Erythroblast (primary cell): ENCODE results near the gene ISCA2.

Experiments used
- GATA1 ChIP-seq: IDR thresholded peaks from 2 replicates; pipeline ENCODE4 v1.6.1; 2011; ENCODE audit warnings: low read depth, mild to moderate bottlenecking, control low read depth, low read length, moderate library complexity
- POLR2A ChIP-seq: IDR thresholded peaks from 2 replicates; pipeline ENCODE4 v1.6.1; 2011; ENCODE audit warnings: mild to moderate bottlenecking, low read length

DNA sequence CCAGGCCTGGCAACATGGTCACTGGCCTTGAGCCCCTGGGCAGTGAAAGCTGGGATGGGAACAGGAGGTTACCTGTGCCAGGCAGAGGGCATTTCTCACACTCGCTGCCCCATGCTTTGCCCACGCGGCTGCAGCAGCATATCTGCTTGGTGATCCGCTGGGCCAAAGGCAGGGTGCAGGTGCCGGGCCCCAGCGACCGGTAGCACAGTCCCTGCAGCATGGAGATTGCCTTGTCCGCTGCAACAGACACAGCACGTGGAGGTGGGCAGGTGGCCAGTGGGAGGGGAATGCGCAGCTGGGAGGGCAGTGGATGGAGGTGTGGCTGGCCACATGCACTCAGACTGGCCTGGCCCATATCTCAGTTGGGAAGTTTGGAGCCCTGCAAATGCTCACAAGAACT lies 35.3 kb downstream of the ISCA2 start:
- TF ChIP-seq POLR2A (no peak), GATA1 (no peak)
